H1 (cell line): ENCODE results near the gene DMRT1. TPM values are rescaled to one million over a fixed set of nuclear protein-coding genes. Genes with fewer than 3 reads are reported as not detected.

ENCODE experiments used
- NANOG ChIP-seq: IDR thresholded peaks from 2 replicates; pipeline ENCODE4 v1.6.1; 2011; ENCODE audit warnings: low read length, low read depth, mild to moderate bottlenecking, inconsistent platforms; ENCODE audit not compliant: insufficient read depth, poor library complexity, severe bottlenecking
- SIN3A ChIP-seq, 2 experiments: IDR thresholded peaks in 1 of 2; conservative IDR thresholded peaks in 1 of 2; 2 replicates each; pipeline ENCODE4 v1.6.1; 2011 to 2012; ENCODE audit warnings: low read length in 2 of 2, improper control_type of control experiment in 1 of 2, low read depth in 1 of 2, mild to moderate bottlenecking in 1 of 2
- SP1 ChIP-seq: IDR thresholded peaks from 2 replicates; pipeline ENCODE4 v1.6.1; 2011; ENCODE audit warnings: low read depth, low read length
- SP2 ChIP-seq: IDR thresholded peaks from 2 replicates; pipeline ENCODE4 v1.6.1; 2012; ENCODE audit warnings: mild to moderate bottlenecking, low read length, inconsistent platforms
- polyA plus RNA-seq, 7 experiments: library from polyadenylated mRNA; depleted of rRNA in 3 of 7; stranded (reverse) in 5 of 7; unstranded in 2 of 7; fragments of >200 nt in 5 of 7; fragments of 200-250 nt in 2 of 7; gene quantifications; 1 replicate in 5 of 7; 2 replicates in 1 of 7; 4 replicates in 1 of 7; pipeline versions ENCODE4 v1.2.1 to v1.2.3, GENCODE V29; 2011 to 2013; ENCODE audit warnings: missing spikeins in 2 of 7, mixed read lengths in 2 of 7
- total RNA-seq: library from RNA; stranded (reverse); fragmentation: NEBNext Ultra II Directional; extraction: Animal tissue kit (Norgen Biotek cat#: 25700); gene quantifications from 2 replicates; pipeline ENCODE4 v1.2.1, GENCODE V29; 2021

The DMRT1 gene
- total and polyA plus RNA-seq, 2 of the 8 experiments (the other 6 are each of a cell fraction or from before 2014, with no cell fraction given): 0.15 TPM; not detected in 1

GRCh38 chr9:794386-794785 lies 47.1 kb upstream of the DMRT1 start (continued):
- no peak for TF ChIP-seq SP2
- no peak for TF ChIP-seq SIN3A (conservative IDR thresholded peaks at IDR 0.05 in 1 of 2, IDR thresholded peaks at IDR 0.05 in 1 of 2; ENCODE audit: low read depth in 1 of 2, low read length in 2 of 2)
- TF ChIP-seq NANOG: no peak
- no peak for TF ChIP-seq SP1
